COLO668 (cell line): ENCODE results near the gene ADPRHL1.

Experiments used
- DNase-seq: peaks from one replicate; lab custom pipeline; 2025; ENCODE audit not compliant: unreplicated experiment; lab: John Stamatoyannopoulos, UW

Gene ADPRHL1

GRCh38 chr13:113433391-113433916 is 19.8 kb downstream of the ADPRHL1 start:
- no peak for DNase-seq

- no peak for DNase-seq
These were observed 20.6 kb downstream of the ADPRHL1 start for GRCh38 chr13:113432506-113433270.

- DNase-seq, result no peak
These were observed 22.1 kb downstream of the ADPRHL1 start for GRCh38 chr13:113431171-113431570.

GRCh38 chr13:113430378-113431110 is 22.7 kb downstream of the ADPRHL1 start:
- no peak for DNase-seq

- DNase-seq, result no peak
These were observed 23.7 kb downstream of the ADPRHL1 start for GRCh38 chr13:113429608-113429985.

- no peak for DNase-seq
These were observed 24.2 kb downstream of the ADPRHL1 start for GRCh38 chr13:113428871-113429607.

- no peak for DNase-seq
These were observed 24.8 kb downstream of the ADPRHL1 start for GRCh38 chr13:113428469-113428865.

GRCh38 chr13:113427562-113428468 is 25.5 kb downstream of the ADPRHL1 start:
- DNase-seq, result no peak

- DNase-seq, result no peak
These were observed 26.7 kb downstream of the ADPRHL1 start for GRCh38 chr13:113426591-113426986.

GRCh38 chr13:113425941-113426590 is 27.2 kb downstream of the ADPRHL1 start:
- no peak for DNase-seq

- no peak for DNase-seq
These were observed 29.6 kb downstream of the ADPRHL1 start for GRCh38 chr13:113423520-113424163.

GRCh38 chr13:113422807-113423519 is 30.3 kb downstream of the ADPRHL1 start:
- DNase-seq, result no peak

- no peak for DNase-seq
These were observed 31.5 kb downstream of the ADPRHL1 start for GRCh38 chr13:113421673-113422270.

- no peak for DNase-seq
These were observed 32.3 kb downstream of the ADPRHL1 start for GRCh38 chr13:113420833-113421600.

- no peak for DNase-seq
These were observed 33.1 kb downstream of the ADPRHL1 start for GRCh38 chr13:113420232-113420631.

- DNase-seq, result no peak
These were observed 33.6 kb downstream of the ADPRHL1 start for GRCh38 chr13:113419531-113420193.

- no peak for DNase-seq
These were observed 34.6 kb downstream of the ADPRHL1 start for GRCh38 chr13:113418722-113419049.
